GM12864 (cell line): Measurements from ENCODE around the gene FMN2.

Source experiments
- DNase-seq: peaks from one replicate; pipeline ENCODE4 v3.0.0-alpha.2; 2011; ENCODE audit warnings: low read depth
- H3K4me3 ChIP-seq: 2 replicates; pipeline ENCODE4 v1.5.1; 2011; ENCODE audit warnings: mild to moderate bottlenecking, low read depth, low read length, control low read depth
- TF ChIP-seq, protein P1 (sequence below): IDR thresholded peaks from 2 replicates; pipeline ENCODE4 v1.5.1; 2011; ENCODE audit warnings: low read depth, mild to moderate bottlenecking, moderate library complexity, low read length, control low read depth, inconsistent platforms; ENCODE audit errors: missing control alignments

Gene FMN2

DNA sequence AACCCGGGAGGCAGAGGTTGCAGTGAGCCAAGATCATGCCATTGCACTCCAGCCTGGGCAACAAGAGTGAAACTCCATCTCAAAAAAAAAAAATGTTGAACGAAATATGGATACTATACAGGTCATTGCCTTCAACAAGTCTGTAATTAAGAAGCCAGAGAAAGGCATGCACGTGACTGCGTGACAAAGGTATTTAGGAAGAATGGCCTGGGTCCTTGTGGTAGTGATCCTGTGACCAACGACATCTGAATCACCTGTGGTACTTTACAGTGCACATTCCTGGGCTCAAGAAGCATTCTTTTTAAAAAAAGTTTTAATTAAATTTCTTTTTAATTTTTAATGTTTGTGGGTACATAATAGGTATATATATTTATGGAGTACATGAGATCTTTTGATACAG, 405.3 kb downstream of the FMN2 start:
- DNase-seq: no peak
- TF ChIP-seq, protein P1, sequence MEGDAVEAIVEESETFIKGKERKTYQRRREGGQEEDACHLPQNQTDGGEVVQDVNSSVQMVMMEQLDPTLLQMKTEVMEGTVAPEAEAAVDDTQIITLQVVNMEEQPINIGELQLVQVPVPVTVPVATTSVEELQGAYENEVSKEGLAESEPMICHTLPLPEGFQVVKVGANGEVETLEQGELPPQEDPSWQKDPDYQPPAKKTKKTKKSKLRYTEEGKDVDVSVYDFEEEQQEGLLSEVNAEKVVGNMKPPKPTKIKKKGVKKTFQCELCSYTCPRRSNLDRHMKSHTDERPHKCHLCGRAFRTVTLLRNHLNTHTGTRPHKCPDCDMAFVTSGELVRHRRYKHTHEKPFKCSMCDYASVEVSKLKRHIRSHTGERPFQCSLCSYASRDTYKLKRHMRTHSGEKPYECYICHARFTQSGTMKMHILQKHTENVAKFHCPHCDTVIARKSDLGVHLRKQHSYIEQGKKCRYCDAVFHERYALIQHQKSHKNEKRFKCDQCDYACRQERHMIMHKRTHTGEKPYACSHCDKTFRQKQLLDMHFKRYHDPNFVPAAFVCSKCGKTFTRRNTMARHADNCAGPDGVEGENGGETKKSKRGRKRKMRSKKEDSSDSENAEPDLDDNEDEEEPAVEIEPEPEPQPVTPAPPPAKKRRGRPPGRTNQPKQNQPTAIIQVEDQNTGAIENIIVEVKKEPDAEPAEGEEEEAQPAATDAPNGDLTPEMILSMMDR: no peak
- H3K4me3 ChIP-seq: no peak overlapping the region

DNA sequence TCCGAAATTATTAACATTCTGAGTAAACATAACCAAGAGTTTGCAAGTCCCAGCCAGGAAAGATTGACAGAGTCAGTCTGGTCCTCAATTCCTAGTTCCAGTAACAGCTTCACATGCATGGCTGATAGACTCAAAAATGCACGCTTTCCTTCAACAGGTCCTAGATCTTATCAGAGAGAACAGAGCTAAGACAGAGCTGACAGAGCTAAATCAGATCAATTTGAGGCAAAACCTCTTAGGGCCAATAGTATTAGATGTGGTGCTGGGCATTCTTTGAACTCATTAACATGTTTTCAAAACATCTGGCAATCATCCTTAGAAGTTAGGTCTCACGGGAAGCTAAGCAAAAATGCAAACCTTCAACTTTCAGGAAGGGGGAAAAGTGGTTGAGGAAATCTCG, 406.2 kb downstream of the FMN2 start:
- no peak overlapping the region for H3K4me3 ChIP-seq
- no peak for DNase-seq
- TF ChIP-seq, protein P1: no peak

DNA sequence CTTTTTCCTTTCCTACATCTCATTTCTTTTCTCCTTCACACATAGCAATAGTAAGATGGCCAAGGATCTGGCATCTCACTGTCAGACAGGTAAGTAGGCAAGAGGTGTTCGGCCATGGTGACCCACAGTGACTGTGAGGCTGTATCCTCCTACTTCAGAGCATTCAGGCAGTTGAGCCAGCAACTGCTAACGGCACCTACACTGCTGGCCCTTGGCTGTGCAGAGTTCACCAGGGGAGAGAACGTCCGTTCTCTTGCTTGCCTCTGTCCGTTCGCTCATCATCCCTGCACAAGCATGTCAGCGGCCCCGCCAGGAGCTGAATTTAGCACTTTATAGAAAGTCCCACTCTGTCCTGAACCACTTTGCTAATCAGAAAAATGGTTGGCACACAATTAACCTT, 406.7 kb downstream of the FMN2 start:
- DNase-seq: no peak

DNA sequence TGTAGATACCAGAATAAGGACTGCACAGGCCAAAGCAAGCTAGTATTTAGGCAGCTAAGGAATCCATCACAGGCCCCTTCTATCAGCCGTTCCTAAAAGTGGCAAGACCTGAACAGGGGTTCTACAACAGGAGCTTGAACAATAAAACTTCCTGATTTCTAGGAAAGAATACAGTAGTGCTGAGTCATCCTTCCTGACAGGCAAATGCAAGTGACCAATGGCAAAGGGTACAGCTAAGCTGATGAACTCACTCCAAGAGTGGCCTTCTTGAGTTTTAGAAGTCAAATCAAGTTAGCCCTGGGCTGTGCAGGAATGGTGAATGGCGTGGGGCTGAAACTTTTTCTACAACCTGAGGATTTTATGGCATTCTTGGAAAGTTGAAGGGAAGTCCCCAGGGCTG, 407.3 kb downstream of the FMN2 start:
- TF ChIP-seq, protein P1: no peak
- H3K4me3 ChIP-seq: no peak overlapping the region
- no peak for DNase-seq

More for the DNA sequence above, 406.7 kb downstream of the FMN2 start:
- no peak overlapping the region for H3K4me3 ChIP-seq
- TF ChIP-seq, protein P1: no peak

DNA sequence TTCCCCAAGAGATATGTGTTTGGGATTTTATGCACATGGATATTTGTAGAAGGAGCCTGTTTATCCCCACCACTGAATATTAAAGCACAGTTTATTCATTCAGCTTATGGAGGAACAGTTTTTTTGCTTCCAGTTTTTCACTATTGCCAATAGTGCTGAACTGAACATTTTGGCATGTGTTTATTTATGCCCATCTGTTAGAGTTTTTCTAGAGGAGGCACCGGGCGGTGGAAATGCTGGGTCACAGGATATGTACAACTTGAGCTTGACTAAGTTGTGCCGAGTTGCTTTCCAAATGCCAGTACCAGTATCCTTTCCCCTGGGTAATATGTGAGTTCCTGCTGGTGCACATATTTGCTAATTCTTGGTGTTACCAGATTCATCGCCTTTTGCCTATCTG, 409.0 kb downstream of the FMN2 start:
- H3K4me3 ChIP-seq: no peak overlapping the region
- no peak for DNase-seq
- TF ChIP-seq, protein P1: no peak

DNA sequence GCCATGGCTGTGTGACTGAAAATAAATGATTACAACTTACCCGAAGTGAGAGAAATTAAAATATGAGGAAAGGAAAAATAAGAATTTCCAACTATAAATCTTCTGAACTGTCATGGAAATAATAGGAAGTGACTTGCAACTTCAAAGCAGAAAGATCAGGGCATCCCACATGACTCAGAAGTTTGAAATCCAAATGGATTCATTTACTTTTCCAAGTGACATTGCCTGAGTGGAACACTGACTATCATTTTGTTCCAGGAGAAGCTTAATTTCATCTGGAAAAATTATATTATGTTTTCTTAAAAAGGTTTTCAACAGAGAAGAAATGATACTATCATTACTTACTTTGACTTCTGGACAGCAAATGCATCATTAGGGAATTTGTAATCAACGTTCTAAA, 409.4 kb downstream of the FMN2 start:
- H3K4me3 ChIP-seq: no peak overlapping the region
- DNase-seq: no peak
- TF ChIP-seq, protein P1: no peak

DNA sequence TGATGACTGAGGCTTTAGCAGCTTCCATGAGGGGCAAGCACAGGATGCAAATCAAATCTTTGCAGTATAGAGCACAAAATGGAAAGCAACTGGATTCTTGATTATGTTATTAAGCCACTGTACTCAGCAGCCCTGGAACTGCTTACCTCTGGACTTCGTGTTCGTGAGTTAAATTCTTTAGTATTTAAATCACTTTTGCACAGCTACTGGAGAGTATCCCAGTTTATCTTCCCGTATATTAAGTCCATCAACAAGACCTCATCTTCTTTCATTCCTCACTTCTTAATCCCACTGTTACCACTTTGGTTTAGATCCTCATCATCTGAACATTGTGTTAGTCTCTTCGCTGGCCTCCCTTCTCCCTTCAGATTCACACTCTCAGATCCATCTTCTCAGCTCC, 411.4 kb downstream of the FMN2 start:
- H3K4me3 ChIP-seq: no peak overlapping the region
- no peak for DNase-seq
- TF ChIP-seq, protein P1: no peak
